Ishikawa (cell line): ENCODE measurements around the gene APOL2.

Experiments used
- CEBPB ChIP-seq: IDR thresholded peaks from 2 replicates; pipeline ENCODE4 v1.6.1; 2012
- CREB1 ChIP-seq: IDR thresholded peaks from 2 replicates; pipeline ENCODE4 v1.6.1; 2012; ENCODE audit warnings: low read depth
- EGR1 ChIP-seq: IDR thresholded peaks from 2 replicates; pipeline ENCODE4 v1.6.1; 2012
- EP300 ChIP-seq: IDR thresholded peaks from 2 replicates; pipeline ENCODE4 v1.6.1; 2012; ENCODE audit warnings: borderline replicate concordance
- FOXM1 ChIP-seq: IDR thresholded peaks from 2 replicates; pipeline ENCODE4 v1.6.1; 2012; ENCODE audit warnings: low read depth, borderline replicate concordance
- NFIC ChIP-seq: IDR thresholded peaks from 2 replicates; pipeline ENCODE4 v1.6.1; 2012
- RAD21 ChIP-seq: IDR thresholded peaks from 2 replicates; pipeline ENCODE4 v1.6.1; 2012; ENCODE audit warnings: low read depth
- TAF1 ChIP-seq: IDR thresholded peaks from 2 replicates; pipeline ENCODE4 v1.6.1; 2012; ENCODE audit warnings: low read depth, mild to moderate bottlenecking
- TCF12 ChIP-seq: IDR thresholded peaks from 2 replicates; pipeline ENCODE4 v1.6.1; 2012; ENCODE audit warnings: low read depth
- TEAD4 ChIP-seq: IDR thresholded peaks from 2 replicates; pipeline ENCODE4 v1.6.1; 2012
- YY1 ChIP-seq: IDR thresholded peaks from 2 replicates; pipeline ENCODE4 v1.6.1; 2012; ENCODE audit warnings: low read depth
- ZBTB7A ChIP-seq: IDR thresholded peaks from 2 replicates; pipeline ENCODE4 v1.6.1; 2012; ENCODE audit warnings: low read depth
- TF ChIP-seq, protein P1 (sequence below): IDR thresholded peaks from 2 replicates; pipeline ENCODE4 v1.6.1; 2012; ENCODE audit warnings: low read depth, mild to moderate bottlenecking
- TF ChIP-seq, protein P2 (sequence below): IDR thresholded peaks from 2 replicates; pipeline ENCODE4 v1.6.1; 2012
- TF ChIP-seq, protein P3 (sequence below): IDR thresholded peaks from 2 replicates; pipeline ENCODE4 v1.6.1; 2012

Gene APOL2

DNA sequence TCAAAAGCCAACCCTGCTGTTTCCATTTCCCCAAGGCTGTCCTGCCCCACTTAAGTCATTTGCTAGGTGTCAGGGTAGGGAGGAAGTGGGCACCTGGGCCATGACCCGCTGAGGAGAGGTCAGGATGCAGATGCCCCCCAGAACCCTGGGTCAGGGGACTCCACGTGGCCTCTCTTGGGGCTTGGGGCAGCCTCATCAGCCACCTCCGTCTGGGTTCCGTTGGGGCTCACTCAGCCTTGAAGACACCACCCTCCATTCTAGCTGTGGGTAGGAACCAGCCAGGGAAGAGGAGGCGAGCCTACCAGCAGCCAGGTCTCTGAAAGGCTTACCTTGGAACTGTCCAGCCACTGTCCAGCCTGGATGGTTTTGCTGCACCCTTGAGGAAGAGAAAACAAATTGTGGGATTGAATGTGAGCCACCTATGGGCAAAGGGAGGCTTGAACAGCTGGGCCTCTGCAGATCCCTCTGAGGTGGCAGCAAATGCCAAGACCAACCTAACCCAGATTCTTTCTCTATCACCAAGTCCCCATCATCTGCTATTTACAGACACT is 40.3 kb downstream of the APOL2 start:
- TF ChIP-seq NFIC (no peak), TEAD4 (no peak), RAD21 (peak; percentile 9; the same call in 1 of the 2 replicates), EP300 (no peak)
- TF ChIP-seq, protein P1, sequence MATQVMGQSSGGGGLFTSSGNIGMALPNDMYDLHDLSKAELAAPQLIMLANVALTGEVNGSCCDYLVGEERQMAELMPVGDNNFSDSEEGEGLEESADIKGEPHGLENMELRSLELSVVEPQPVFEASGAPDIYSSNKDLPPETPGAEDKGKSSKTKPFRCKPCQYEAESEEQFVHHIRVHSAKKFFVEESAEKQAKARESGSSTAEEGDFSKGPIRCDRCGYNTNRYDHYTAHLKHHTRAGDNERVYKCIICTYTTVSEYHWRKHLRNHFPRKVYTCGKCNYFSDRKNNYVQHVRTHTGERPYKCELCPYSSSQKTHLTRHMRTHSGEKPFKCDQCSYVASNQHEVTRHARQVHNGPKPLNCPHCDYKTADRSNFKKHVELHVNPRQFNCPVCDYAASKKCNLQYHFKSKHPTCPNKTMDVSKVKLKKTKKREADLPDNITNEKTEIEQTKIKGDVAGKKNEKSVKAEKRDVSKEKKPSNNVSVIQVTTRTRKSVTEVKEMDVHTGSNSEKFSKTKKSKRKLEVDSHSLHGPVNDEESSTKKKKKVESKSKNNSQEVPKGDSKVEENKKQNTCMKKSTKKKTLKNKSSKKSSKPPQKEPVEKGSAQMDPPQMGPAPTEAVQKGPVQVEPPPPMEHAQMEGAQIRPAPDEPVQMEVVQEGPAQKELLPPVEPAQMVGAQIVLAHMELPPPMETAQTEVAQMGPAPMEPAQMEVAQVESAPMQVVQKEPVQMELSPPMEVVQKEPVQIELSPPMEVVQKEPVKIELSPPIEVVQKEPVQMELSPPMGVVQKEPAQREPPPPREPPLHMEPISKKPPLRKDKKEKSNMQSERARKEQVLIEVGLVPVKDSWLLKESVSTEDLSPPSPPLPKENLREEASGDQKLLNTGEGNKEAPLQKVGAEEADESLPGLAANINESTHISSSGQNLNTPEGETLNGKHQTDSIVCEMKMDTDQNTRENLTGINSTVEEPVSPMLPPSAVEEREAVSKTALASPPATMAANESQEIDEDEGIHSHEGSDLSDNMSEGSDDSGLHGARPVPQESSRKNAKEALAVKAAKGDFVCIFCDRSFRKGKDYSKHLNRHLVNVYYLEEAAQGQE = peak; percentile 71

DNA sequence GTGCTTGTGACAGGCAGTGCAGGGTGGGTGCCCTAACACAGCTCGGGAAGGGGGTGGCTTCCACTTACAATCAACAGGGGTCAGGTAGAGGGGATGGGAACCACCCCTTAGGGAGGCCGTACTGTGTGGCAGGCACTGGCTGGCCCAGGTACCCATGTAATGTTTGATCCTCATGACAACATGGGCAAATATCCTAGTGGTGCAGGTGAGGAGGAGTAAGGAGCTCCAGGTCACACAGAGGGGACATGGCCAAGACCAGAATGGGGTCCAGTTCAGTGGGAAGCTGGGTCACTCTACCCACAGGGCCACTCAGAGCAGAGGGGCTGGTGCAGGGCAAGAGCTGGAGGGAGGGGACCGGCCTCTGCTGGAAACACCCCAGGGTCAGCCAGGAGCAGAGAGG is 40.8 kb downstream of the APOL2 start:
- TF ChIP-seq NFIC (no peak), TAF1 (no peak), TCF12 (no peak), YY1 (no peak), EP300 (no peak), ZBTB7A (no peak), CREB1 (no peak), TEAD4 (no peak), RAD21 (no peak), EGR1 (no peak), CEBPB (no peak), FOXM1 (no peak)
- TF ChIP-seq, protein P2, sequence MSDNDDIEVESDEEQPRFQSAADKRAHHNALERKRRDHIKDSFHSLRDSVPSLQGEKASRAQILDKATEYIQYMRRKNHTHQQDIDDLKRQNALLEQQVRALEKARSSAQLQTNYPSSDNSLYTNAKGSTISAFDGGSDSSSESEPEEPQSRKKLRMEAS = no peak
- TF ChIP-seq, protein P1 = no peak
- TF ChIP-seq, protein P3, sequence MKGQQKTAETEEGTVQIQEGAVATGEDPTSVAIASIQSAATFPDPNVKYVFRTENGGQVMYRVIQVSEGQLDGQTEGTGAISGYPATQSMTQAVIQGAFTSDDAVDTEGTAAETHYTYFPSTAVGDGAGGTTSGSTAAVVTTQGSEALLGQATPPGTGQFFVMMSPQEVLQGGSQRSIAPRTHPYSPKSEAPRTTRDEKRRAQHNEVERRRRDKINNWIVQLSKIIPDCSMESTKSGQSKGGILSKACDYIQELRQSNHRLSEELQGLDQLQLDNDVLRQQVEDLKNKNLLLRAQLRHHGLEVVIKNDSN = no peak

DNA sequence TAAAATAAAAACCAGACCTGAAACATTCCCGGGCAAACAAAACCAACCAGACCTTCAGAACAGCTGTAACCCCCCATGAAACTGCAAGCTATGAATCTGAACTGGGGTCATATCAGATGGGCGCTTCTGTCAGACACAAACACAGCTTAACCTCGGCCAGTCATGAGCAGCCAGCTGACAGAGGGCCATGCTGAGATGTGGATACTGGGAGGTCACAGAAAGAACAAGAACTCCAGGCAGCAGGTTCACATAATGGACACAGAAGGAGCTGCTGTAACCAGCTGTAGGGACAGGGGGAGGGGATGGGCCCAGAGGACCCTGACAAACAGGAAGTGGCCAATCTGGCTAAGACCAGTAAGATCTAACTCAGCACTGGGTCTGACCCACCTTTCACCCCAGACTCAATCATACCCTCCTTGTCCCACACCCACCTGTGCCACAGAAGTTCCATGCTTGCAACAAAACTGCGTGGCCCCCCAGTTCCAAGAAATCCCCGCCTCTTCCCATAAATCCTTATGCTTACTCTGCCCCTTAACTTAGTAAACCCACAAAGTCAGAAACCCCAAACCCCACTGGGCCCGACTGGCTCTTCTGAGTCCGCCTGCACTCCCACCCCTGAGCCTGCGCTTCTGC is 41.7 kb downstream of the APOL2 start:
- TF ChIP-seq TCF12 = no peak

DNA sequence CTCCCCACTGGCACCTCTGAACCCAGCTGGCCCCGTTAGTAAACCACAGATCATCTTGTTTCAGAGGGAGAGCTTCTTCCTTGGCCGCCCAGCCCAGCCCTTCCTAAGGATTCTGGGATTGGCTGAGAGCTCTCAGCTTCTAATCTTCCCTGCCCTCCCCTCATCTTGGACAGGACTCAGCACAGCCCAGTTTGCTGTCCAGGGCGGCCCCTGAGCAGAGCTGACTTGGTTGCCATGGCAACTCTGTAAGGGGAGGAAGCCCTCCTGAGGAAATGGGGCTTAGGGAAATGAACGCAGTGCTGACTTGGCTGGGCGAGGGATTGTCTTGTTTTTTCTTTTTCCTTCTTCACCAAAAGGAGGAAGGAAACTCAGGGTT is 42.3 kb downstream of the APOL2 start:
- TF ChIP-seq CREB1 (no peak), ZBTB7A (no peak), CEBPB (no peak), YY1 (no peak), RAD21 (no peak), FOXM1 (no peak), TCF12 (no peak), TAF1 (no peak), EGR1 (no peak), NFIC (no peak), TEAD4 (no peak), EP300 (no peak)
- TF ChIP-seq, protein P2 = no peak
- TF ChIP-seq, protein P1 = no peak
- TF ChIP-seq, protein P3 = no peak
